Limb (tissue), 2 donors: Measurements from ENCODE around the gene ANKFY1.
A peak's percentile ranks its signal among the peaks of the same experiment; 100 is the strongest.
"Not testable (repeated sequence)": the region's sequence is repeated elsewhere in the genome, so short reads cannot be mapped to it uniquely, and the experiment has no call there.

Experiments
- DNase-seq, 2 donors: peaks; one replicate each; pipeline ENCODE4 v3.0.0-alpha.2; 2016; ENCODE audit errors: extremely low spot score in 2 of 2

Gene ANKFY1

DNA sequence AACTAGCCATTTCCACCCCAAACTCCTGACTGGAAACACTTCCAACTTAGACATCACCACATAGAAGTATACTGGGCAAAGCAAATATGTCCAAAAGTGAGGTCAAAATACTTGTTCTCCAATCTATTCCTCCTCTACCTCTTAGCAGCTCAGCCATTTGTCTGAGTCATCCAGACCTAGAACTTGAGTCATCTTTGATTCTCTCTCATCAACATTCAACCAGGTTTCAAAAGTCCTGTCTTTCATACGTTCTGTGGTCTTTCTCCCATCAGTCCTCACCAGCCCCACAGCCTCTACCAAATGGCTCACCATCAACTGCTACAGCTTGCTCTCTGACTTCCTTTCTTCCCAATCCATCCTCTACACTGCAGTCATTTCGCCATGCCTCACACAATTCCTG, 6.8 kb downstream of the ANKFY1 start:
- DNase-seq: no peak

DNA sequence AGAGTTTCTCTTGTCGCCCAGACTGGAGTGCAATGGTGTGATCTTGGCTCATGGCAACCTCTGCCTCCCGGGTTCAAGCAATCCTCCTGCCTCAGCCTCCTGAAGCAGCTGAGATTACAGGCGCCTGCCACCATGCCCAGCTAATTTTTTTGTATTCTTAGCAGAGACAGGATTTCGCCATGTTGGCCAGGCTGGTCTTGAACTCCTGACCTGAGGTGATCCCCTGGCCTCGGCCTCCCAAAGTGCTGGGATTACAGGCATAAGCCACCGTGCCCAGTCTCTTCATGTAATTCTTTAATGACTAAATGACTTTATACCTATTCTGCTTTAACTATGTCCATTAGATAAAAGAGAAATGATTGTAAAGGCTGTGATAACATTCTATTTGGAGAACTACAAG, 8.5 kb downstream of the ANKFY1 start:
- not testable (repeated sequence) for DNase-seq

DNA sequence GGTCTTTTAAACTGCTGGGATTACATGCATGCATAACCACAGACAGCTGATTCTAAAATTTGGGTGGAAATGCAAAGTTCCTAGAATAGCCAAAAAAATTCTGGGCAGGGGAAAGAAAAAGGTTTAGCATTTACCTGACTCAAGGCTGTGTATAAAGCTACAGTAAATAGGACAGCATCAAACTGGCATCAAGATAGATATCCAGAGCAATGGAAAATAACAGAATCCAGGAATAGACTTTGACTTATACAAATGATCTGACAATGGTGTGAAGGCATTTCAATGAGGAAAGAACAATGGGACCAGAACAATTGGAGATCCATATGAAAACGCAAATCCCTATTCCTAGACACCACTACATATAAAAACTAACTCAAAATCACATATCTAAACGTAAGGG, 12.9 kb downstream of the ANKFY1 start:
- DNase-seq: no peak

DNA sequence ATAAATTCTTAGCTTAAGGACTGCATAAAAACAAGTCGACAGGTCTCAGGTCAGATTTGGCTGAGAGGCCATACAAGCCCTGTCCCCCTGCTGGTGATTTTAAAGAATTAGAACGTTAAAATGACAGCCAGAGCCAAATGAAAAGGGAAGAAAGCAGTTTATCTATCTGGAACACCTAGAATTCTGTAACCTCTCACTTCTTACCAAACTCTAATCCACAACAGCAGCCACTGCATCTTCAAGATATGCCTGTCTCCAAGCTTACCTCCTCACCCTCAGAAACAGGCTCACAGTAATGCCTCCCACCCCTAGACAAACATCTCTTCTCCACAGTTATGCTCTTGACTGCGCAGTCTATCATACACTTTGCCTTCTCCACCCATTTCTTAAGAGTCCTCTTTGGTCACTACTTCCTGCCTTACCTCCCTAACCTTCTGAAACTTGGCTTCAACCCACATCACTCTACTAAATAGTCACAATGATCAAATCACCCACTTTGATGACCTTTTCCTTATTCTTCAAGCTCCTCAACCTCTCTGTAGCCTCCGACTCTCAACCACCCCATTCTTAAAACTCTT, 14.2 kb downstream of the ANKFY1 start:
- no peak for DNase-seq

DNA sequence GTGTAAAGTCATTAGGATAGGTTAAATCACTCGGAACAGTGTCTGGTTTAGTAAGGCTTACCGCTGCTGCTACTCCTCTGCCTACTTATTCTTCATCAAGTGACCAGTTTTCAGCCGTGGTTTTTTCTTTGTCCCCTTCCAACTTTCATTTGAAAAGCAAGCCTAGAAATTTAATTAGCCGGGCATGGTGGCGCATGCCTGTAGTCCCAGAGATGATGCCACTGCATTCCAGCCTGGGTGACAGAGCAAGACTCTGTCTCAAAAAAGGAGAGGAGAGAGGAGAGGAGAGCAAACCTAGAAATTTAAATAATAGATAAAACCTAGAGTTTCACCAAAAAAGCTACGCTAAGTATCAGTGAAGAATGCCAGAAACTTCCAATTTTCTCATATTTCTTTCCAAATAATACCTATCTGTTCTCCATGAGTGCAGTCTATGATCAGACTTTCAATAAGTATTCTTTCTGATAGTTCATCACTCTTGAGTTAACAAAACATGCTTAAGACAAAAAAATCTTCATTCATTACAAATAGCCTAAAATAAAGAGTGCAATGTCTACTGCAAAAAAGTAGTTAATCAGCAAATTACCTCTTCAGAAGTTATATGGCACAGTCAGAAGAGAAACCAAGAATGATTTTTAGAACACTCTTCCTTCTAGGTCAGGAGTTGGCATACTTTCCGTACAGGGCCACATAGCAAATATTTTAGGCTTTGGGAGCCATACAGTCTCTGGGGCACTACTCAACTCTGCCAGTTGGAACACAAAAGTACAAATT, 15.1 kb downstream of the ANKFY1 start:
- DNase-seq: no peak

DNA sequence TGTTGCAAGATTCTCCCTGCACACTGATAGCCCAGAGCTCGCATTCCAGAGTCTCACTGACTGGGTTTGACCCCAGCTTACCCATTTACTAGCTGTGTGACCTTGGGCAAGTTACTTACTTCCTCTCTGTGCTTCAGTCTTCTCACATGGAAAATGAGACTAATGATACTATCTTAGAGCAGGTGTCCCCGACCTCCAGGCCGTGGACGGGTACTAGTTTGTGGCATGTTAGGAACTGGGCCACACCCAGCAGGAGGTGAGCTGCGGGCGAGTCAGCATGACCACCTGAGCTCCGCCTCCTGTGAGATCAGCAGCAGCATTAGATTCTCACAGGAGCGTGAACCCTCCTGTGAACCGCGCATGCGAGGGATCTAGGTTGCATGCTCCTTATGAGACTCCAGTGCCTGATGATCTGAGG, 15.8 kb downstream of the ANKFY1 start:
- DNase-seq: no peak

DNA sequence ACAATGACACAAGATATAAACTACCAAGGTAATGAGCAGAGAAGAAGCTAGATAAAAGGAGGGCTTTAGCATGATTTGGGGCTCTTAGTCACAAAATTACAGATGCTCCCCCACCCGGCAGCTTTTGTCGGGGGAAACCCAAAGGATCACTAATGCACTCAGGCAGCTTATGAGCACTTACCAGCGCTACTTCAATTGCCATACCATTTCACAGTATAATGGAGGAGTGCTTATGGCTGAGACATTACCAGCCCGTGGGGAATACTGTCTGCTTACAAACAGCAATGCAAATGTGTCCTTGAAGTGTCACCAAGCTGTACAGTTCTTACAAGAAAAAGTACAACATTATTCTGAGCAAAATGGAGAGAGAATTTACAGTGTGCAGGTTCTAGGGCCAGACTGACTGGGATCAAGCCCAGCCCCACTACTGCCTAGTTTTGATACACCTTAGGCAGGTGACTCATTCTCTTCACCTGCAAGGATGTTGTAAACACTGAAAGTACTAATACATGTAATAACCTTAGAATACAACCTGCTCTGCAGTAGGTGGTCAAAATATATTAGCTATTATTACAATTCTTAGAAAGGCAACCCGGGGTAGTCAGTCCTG, 16.3 kb downstream of the ANKFY1 start:
- no peak for DNase-seq

DNA sequence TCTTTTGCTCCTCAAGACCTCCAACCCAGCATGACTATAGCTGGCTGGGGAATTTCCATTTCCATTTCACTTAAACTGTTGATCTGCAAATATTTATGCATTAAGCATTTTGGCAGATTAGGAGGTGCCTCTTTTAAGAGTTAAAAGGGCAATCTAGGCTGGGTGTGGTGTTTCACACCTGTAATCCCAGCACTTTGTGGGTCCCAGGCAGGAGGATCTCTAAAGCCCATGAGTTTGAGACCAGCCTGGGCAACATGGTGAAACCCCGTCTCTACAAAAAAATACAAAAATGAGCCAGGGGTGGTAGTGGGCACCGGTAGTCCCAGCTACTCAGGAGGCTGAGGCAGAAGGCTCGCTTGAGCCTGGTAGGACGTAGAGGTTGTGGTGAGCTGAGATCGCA, 17.1 kb downstream of the ANKFY1 start:
- DNase-seq: no peak

DNA sequence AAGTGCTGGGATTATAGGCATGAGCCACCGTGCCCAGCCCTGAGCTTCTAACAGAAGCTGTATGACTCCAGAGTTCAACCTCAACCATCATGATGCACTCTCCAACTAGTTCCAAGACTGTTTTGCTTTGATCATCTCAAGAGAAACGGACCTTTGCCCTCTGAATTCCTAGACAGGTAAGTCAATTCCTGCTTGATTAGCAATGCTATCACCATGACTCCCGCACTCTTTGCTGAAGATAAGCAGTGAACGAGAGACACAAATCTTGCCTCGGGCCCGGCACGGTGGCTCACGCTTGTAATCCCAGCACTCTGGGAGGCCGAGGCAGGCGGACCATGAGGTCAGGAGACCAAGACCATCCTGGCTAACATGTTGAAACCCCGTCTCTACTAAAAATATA, 22.2 kb downstream of the ANKFY1 start:
- DNase-seq: no peak

DNA sequence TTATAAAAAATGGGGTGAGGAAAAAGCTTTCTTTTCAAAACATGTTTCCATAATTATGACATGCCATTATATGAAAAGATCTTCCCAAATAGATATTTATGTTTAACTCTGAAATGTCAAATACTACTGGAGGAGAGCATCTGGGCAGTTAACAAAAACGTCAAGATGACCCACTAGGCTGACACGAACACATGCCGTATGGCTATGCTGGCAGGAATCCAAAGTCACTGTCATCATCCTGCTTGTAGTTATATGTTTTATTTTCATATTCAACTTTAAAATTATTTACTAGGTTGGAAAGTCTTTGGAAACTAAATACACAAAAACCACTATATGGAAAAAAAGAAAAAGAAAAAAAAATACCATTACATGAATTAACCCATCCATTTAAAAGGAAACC, 27.3 kb downstream of the ANKFY1 start:
- no peak for DNase-seq

DNA sequence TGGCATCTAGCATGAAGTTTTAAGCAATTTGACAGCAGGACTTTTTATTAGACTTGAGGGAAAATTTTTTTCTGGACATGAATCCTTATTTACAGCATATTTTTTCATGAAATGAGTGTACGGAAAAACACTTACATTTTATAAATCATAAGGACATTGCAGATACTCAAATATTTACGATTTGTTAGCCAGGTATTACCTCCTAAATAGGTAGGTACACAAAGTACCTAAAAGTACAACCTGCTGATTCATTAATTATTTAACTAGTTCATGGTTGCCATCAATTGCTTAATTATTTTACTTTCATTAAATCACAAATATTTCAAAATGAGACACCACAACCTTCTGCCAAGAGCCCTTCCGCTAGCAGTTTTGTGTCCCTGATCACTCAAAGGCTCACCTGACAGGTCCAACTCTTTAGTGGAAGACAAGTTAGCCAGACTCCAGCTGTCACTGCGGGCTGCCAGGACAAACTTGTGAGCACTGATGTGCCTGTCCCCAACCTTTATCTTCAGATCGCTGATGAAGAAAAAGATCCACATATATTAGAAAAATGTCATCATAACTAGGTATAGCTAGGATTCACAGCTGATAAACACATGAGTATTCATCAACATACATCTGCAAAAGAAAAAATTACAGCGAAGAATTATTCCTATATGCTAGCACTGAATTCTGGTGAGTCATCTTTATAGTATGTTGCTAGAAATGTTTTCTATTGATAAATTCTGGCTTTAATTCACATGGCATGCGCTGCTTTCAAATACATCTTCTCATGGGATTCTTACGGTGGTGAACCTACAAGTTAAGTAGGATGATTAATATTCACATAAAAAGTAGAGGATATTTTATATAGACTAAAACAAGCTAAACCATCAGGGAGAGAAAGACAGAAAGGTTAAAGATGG, 28.2 kb downstream of the ANKFY1 start:
- DNase-seq: no peak

DNA sequence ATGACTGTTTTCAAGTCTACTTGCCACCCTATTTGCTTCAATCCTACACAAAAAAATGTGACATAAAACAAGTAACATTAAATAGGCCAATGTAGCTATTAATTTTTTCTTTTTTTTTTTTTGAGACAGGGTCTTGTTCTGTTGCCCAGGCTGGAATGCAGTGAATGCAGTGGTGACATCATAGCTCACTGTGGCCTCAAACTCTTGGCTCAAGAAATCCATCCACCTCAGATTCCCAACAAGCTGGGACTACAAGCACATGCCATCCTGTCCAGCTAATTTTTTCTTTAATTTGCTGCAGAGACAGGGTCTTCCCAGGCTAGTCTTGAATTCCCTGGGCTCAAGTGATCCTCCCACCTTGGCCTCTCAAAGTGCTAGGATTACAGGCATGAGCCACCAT, 29.4 kb downstream of the ANKFY1 start:
- no peak for DNase-seq

DNA sequence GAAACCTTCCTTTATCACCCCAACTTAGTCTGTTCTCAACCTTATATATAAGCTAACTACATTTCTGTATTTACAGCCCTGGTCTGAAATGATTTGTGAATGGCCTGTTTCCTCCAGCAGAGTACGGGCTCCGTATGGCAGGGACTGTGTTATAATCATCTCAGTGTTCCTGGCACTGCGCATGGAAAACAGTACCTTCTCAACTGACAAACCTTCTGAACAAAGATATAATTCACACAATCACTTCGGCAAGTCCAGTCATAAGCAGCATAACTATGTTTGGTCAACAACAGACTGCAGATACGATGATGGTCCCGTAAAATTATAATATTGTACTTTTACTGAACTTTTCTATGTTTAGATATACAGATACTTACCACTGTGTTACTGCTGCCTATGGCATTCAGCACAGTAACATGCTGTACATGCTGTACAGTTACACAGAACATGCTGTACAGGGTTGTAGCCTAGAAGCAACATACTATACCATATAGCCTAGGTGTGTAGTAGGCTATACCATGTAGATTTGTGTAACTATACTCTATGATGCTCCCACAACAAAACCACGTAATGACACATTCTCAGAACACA, 30.0 kb downstream of the ANKFY1 start:
- no peak for DNase-seq

DNA sequence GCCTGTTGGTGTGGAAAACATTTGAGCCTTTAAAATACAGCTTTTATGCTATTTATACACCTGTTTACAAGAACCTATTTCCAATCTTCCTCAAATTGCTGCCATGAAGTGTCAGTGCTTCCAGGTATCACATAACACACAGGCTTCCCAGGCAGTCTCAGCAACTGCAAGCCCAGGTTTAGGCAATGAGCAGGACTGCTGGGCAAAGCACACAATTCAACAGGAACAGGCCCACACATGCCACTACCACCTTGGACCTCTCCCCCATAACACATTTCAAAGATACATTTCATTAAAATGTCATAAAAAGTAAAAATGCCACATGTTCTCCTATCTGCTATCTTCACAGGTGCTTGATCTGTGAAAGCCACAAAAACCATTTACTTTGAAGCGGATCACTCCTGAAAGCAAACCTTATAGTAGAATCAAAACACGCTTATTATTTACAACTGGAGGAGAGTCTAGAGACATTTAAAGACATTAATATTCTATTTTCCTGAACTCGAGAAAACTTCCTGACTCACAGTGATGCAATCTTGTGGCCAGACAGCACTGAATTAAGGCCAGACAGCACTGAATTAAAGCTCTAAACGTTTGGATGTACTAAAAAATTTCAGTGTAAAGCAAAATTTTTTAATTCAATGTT, 31.5 kb downstream of the ANKFY1 start:
- no peak for DNase-seq

DNA sequence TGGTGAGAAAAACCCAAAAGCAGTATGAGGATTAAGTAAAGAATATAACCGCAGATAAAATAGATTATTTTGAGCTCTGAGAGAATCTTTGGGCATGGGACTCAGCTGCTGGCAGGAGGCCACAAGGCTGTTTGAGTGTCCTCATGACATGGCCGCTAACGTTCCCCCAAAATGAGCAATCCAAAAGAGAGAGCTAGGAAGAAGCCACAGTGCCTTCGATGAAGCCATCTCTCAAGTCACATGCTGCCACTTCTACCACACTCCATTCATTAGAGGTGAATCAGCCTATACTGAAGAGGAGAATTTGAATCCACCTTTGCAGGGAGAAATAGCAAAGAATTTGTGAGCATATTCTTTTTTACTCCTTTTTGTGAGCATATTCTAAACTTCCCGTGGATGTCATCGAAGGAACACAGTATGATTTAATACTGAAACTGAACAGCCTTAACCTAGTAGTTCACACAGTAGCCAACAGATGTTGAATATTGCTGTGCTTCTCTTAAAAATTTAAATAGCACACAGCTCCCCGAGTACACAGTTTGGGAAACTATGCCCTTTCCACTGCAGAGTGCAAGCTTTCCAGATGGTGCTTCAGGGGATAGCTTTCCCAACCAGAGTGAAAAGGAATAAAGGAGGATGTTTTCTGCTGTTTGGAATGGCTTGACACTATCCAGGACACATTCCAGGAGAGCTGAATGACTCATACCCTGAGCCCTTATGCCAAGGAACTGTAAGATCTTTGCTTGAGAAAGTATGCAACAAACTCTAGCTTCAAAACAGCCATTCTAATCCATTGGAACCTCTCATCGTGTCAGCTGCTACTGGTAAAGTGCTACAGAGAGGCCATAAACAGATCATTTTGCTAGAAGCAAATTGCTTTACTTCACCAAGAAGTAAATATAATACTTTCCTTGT, 33.9 kb downstream of the ANKFY1 start:
- DNase-seq: peak in 1 of 2 donors; percentile 85

DNA sequence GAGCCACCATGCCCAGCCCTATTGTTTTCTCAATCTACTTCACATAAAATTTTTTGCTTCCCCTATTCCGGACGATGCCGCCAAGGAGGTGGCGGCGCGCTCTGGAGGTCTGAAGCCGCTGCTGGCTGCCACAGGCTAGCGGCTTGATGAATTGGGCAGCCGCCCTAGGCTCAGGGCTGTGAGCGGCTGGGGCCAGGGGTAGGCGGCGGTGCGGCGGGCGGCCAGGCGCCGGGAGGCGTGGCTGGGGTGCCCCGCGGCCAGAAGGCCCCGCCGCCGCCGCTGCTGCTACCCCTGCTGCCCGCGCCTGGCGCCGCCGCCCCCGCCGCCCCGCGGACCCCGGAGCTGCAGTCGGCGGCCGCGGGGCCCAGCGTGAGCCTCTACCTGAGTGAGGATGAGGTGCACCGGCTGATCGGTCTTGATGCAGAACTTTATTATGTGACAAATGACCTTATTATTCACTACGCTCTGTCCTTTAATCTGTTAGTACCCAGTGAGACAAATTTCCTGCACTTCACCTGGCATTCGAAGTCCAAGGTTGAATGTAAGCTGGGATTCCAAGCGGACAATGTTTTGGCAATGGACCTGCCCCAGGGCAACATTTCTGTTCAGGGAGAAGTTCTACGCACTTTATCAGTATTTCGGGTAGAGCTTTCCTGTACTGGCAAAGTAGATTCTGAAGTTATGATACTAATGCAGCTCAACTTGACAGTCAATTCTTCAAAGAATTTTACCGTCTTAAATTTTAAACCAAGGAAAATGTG, 41.7 kb downstream of the ANKFY1 start:
- no peak for DNase-seq

DNA sequence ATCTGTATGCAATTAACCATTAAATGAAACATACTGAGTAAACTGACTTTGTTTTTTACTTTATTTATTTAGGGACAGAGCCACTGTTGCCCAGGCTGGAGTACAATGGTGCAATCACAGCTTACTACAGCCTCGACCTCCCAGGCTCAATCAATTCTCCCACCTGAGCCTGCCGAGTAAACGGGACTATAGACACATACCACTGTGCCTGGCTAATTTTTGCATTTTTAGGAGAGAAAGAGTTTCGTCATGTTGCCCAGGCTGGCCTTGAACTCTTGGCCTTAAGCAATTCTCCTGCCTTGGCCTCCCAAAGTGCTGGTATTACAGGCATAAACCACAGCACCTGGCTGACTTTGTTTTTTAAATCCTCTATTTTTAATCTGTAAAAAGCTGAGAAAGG, 42.6 kb downstream of the ANKFY1 start:
- DNase-seq: no peak

DNA sequence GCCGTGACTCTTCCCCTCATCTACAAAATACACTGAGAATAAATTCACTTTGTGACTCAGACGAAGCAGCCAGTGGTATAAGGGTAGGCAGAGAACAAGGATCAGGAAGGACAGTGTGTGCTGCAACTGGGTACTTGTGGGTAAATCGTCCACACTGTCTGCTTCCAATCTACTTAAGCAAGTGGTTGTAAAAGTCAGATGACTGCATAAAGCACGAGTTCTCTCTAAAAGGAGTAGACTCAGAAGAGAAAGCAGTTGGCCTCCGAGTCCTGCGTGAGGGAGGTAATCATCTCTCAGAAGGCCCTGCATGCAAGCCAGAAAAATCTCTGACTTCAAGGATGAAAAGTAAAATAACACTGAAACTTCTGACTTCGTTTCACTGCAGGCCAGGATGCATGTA, 43.1 kb downstream of the ANKFY1 start:
- DNase-seq: no peak

DNA sequence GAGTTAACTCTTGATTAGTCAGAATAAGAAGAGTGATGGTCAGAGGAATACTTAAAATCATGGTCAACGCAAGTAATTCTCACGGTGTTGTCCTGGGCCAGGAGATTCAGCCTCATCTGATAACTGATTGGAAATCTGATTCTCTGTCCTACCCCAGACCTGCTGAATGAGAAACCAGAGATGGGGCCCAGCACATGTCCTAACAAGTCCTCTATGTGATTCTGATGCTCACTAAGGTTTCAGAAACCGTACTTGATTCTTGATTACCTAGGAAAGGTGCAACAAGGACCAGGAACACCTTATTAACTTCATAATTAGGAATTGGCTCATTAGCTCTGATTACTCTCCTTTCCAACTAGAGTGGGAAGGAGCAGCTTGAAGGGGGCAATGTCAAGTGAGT, 44.5 kb downstream of the ANKFY1 start:
- DNase-seq: no peak
